KMS-11 (cell line): ENCODE results near the gene SIMC1.
"Not testable (repeated sequence)": the region's sequence is repeated elsewhere in the genome, so short reads cannot be mapped to it uniquely, and the experiment has no call there.

Experiments
- H2AFZ ChIP-seq: fragments of 200-600 bp; sonication (generic); 2 replicates; pipeline ENCODE4 v1.6.1; 2016; ENCODE audit warnings: antibody characterized with exemption, mixed run types, low read depth
- H3K27ac ChIP-seq: fragments of 200-600 bp; sonication (generic); 2 replicates; pipeline ENCODE4 v1.6.1; 2016; ENCODE audit warnings: mild to moderate bottlenecking, mixed run types
- H3K27me3 ChIP-seq: fragments of 200-600 bp; sonication (generic); 2 replicates; pipeline ENCODE4 v1.6.1; 2017; ENCODE audit warnings: mild to moderate bottlenecking, low read depth, mixed run types, moderate library complexity; ENCODE audit not compliant: insufficient read depth
- H3K36me3 ChIP-seq: fragments of 200-600 bp; sonication (generic); 2 replicates; pipeline ENCODE4 v1.6.1; 2017; ENCODE audit warnings: mild to moderate bottlenecking, mixed run types; ENCODE audit not compliant: insufficient read depth
- H3K4me1 ChIP-seq: fragments of 200-600 bp; sonication (generic); 2 replicates; pipeline ENCODE4 v1.6.1; 2016; ENCODE audit warnings: mild to moderate bottlenecking, low read depth, mixed run types; ENCODE audit not compliant: poor library complexity, severe bottlenecking
- H3K4me2 ChIP-seq: fragments of 200-600 bp; sonication (generic); 2 replicates; pipeline ENCODE4 v1.7.0; 2016; ENCODE audit warnings: mild to moderate bottlenecking, mixed run types
- H3K4me3 ChIP-seq: fragments of 200-600 bp; sonication (generic); IDR thresholded peaks from 2 replicates; pipeline ENCODE4 v1.6.1; 2017; ENCODE audit warnings: low read depth, low read length, mixed read lengths; ENCODE audit not compliant: insufficient read depth
- H3K79me2 ChIP-seq: fragments of 200-600 bp; sonication (generic); 2 replicates; pipeline ENCODE4 v1.6.1; 2016; ENCODE audit warnings: low read depth, mixed run types; ENCODE audit not compliant: insufficient read depth
- H3K9ac ChIP-seq: fragments of 200-600 bp; sonication (generic); 2 replicates; pipeline ENCODE4 v1.6.1; 2016; ENCODE audit warnings: mild to moderate bottlenecking, mixed run types
- H4K20me1 ChIP-seq: fragments of 200-600 bp; sonication (generic); 2 replicates; pipeline ENCODE4 v1.6.1; 2016; ENCODE audit warnings: mild to moderate bottlenecking, mixed run types; ENCODE audit not compliant: insufficient read depth
- TF ChIP-seq, protein P1 (sequence below): fragments of 200-600 bp; sonication (generic); conservative IDR thresholded peaks from 2 replicates; pipeline ENCODE4 v1.6.1; 2017; ENCODE audit warnings: low read depth, mild to moderate bottlenecking, antibody characterized with exemption, low read length, moderate library complexity, mixed read lengths

The SIMC1 gene

DNA sequence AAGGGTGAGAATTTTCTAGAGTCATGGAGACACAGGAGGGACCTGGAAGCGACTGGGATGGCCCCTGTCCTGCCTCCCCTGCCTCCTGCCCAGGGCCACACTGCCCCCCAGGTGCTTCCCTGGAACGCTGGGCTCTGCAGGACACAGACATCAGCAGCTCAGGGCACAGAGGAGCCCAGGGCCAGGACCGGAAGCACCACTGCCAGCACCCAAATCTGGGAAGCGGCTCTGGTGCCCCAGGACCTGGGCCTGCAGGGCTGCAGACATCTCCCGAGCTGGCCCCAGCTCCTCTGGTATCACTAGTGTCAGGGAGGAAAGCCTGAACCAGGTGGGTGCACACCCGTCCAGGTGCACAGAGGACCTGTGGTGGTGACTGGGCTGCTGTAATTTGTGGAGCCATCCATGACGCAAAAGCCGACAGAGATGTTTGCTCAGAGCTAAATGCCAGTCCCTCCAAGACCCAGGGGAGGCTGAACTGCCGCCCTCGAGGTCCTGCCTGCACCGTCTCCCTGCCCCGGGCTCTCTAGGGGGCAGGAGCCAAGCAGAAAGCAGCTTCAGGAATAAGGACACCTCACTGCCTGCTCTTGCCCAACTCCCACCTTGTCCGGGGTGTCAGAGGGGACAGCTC is 46.0 kb upstream of the SIMC1 start:
- no peak overlapping the region for H3K4me3 ChIP-seq
- no peaks in the 10 kb centered on the region for H3K36me3 ChIP-seq
- H3K4me1 ChIP-seq: peaks cover 15% of the 10 kb centered on the region
- H3K79me2 ChIP-seq: peaks cover 15% of the 10 kb centered on the region
- no peaks in the 10 kb centered on the region for H4K20me1 ChIP-seq
- H3K27me3 ChIP-seq: no peaks in the 10 kb centered on the region
- TF ChIP-seq, protein P1, sequence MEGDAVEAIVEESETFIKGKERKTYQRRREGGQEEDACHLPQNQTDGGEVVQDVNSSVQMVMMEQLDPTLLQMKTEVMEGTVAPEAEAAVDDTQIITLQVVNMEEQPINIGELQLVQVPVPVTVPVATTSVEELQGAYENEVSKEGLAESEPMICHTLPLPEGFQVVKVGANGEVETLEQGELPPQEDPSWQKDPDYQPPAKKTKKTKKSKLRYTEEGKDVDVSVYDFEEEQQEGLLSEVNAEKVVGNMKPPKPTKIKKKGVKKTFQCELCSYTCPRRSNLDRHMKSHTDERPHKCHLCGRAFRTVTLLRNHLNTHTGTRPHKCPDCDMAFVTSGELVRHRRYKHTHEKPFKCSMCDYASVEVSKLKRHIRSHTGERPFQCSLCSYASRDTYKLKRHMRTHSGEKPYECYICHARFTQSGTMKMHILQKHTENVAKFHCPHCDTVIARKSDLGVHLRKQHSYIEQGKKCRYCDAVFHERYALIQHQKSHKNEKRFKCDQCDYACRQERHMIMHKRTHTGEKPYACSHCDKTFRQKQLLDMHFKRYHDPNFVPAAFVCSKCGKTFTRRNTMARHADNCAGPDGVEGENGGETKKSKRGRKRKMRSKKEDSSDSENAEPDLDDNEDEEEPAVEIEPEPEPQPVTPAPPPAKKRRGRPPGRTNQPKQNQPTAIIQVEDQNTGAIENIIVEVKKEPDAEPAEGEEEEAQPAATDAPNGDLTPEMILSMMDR: no peak
- no peak overlapping the region for H2AFZ ChIP-seq
- peak overlapping the region; percentile 18; the same call in 1 of the 2 replicates for H3K9ac ChIP-seq
- H3K4me2 ChIP-seq: peak overlapping the region; percentile 33; the same call in 1 of the 2 replicates
- peak overlapping the region; percentile 40; the same call in 1 of the 2 replicates for H3K27ac ChIP-seq

DNA sequence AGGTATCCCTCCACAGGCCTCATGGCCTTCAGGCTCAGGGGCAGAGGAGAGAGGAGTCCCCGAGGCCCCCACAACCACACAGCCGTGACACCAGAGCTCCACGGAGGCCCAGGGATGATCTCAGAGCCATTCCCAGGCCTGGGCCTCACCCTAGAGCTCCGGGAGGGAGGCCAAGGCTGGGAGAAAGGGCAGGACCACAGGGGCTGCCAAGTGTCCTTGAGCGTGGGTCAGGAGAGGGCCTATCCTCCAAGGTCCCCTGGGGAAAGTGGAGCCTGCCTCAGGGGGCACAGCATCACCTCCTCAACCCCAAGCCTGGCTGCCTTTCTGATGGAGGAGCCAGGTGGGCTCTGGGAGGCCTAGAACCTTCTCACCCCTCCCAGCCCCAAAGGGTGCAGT is 45.5 kb upstream of the SIMC1 start:
- H3K36me3 ChIP-seq, H3K27me3 ChIP-seq, H3K4me3 ChIP-seq, H2AFZ ChIP-seq, H4K20me1 ChIP-seq: not testable (repeated sequence)
- Histone ChIP-seq H3K27ac (peak overlapping the region; percentile 40; the same call in 1 of the 2 replicates), H3K4me1 (peaks cover 17% of the 10 kb centered on the region), H3K4me2 (peak overlapping the region; percentile 33; the same call in 1 of the 2 replicates), H3K9ac (peak overlapping the region; percentile 18; the same call in 1 of the 2 replicates), H3K79me2 (peaks cover 15% of the 10 kb centered on the region)

DNA sequence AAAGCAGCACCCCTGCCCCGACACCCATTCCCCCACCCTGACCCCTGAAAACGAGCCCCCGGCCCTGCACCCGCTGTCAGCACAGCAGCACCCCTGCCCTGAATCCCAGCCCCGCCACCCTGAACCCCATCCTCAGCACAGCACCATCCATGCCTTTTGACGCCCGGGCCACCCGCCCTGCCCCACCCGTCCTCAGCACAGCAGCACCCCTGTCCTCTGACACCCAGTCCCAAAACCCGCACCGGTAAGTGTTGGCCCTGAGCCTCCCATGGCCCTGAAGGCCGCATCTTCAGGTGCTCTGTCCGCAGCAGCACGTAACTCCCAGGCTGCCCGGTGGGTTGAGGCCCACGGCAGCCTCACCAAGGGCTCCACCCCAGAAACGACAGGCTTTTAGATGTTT is 44.6 kb upstream of the SIMC1 start:
- not testable (repeated sequence) for H3K4me1 ChIP-seq, H2AFZ ChIP-seq, H3K27me3 ChIP-seq, H3K4me3 ChIP-seq, H3K36me3 ChIP-seq, H4K20me1 ChIP-seq
- Histone ChIP-seq H3K27ac (peak overlapping the region; percentile 75), H3K79me2 (peaks cover 15% of the 10 kb centered on the region), H3K9ac (peak overlapping the region; percentile 71; the same call in 1 of the 2 replicates), H3K4me2 (peak overlapping the region; percentile 48; the same call in 1 of the 2 replicates)

DNA sequence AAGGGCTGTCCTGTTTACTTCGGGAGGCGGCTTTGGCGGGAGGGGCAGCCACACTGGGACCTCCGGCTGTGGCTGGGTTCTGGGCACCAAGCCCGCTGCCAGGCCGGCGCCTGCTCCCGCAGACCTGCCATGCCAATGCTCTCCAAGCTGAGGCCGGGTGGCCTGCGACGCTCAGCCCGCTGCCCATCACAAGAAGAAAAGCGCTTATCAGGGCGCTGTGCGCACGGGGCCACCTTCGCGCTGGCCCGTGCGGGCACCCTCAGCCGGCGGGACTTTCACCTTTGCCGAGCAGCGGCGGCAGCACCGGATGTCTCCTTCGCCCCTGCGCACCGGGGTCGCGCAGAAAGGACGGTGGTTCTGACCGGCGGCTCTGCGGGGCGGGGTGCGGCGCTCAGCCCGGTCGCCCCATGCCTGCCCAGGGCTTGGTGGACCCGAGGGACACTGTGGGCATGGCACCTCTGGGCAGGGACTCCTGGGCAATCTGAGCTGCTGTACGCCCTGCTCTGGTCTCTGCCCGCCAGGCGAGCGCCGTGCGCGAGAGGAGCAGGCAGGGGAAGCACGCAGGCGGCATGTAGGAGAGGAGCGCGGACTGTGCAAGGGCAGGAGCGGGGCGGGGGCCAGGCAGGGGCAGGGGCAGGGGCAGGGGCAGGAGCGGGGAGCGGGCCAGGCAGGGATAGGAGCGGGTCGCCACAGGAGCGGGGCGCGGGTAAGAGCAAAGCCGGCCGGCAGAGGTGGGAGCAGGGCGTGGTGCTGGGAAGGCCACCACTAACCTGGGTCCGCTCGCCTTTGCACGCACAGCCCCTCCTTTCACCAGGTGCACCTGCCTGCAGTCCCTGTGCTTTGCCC is 43.8 kb upstream of the SIMC1 start:
- not testable (repeated sequence) for H3K4me1 ChIP-seq, H3K4me2 ChIP-seq, H3K27me3 ChIP-seq, H2AFZ ChIP-seq, H3K36me3 ChIP-seq, H4K20me1 ChIP-seq, H3K4me3 ChIP-seq
- Histone ChIP-seq H3K79me2 (peaks cover 15% of the 10 kb centered on the region), H3K27ac (peak overlapping the region; percentile 75), H3K9ac (peak overlapping the region; percentile 71; the same call in 1 of the 2 replicates)

DNA sequence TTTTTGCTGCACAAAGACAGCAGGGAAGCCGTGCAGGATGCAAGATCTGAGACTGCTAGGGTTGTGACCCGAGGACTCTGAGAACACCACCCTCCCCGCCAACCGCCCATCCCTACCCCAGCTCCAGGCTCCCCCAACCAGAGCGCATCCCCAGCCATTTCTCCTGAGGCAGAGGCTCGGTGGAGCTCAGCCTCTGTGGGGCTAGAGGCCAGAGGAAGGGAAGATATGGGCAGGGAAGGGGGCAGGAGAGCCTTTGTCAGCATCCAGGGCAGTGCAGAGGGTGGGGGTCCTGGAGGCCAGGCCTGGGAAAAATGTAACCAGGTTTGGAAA is 43.2 kb upstream of the SIMC1 start:
- not testable (repeated sequence) for H3K4me1 ChIP-seq, H3K4me3 ChIP-seq, H4K20me1 ChIP-seq, H2AFZ ChIP-seq, H3K27me3 ChIP-seq, H3K36me3 ChIP-seq
- Histone ChIP-seq H3K4me2 (peak overlapping the region; percentile 29; the same call in 1 of the 2 replicates), H3K9ac (peak overlapping the region; percentile 51; the same call in 1 of the 2 replicates), H3K27ac (peak overlapping the region; percentile 71), H3K79me2 (peaks cover 15% of the 10 kb centered on the region)

DNA sequence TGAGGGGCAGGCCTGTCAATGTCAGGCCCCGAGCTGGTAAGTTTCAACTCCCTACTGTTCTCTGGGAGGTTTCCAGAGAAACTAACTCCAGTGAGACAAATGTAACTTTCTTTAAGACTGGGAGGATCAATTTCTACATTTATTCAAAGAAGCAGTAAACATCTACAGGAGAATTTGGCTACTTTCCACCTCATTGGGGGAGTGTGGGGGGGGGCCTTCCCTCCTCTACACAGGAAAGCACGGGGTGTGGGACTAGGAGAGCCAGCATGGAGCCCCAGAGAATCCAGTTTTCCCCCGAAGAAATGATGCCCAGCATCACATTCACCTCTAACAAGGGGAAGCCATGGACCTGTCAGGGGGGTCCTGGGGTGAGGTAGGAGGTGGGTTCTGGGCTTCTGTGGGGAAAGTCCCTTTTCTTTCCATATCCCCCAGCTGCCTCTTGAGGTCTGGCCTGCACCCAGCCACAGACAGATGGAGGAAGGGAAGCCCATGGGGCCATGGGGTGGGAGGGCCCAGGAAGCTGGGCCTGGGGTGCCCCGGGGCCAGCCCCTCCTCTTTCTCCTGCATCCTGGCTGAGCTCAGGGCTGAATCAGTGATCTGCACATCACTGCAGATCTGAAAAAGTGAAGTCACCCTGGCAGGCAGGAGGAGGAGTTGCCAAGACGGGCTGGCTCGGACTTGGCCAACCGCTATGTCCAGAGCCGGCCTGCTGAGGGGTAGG is 42.6 kb upstream of the SIMC1 start:
- Histone ChIP-seq H3K4me2 (peak overlapping the region; percentile 29; the same call in 1 of the 2 replicates), H3K79me2 (peaks cover 15% of the 10 kb centered on the region), H3K27ac (peak overlapping the region; percentile 71), H3K9ac (peak overlapping the region; percentile 51; the same call in 1 of the 2 replicates)
- H2AFZ ChIP-seq, H3K4me3 ChIP-seq, H4K20me1 ChIP-seq, H3K4me1 ChIP-seq, H3K36me3 ChIP-seq, H3K27me3 ChIP-seq: not testable (repeated sequence)

DNA sequence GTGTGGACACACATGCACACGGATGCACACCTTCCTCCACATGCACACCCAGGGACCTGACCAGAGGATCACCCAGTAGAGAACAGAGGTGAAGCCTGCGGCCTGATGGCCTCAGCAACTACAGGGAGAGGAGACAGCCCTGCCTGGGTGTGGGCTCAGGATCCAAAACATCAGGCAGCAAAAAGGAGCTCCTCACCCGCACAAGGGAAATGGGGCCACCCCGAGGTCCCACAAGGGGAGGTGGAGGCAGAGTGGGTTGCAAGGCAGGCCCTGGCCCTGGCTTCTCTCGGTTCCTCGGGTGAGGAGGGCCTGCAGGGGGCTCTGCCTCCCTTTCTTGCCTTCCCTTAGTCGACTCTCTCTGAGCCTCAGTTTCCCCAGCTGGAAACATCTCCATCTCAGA is 41.4 kb upstream of the SIMC1 start:
- H3K36me3 ChIP-seq, H3K4me3 ChIP-seq, H4K20me1 ChIP-seq, H2AFZ ChIP-seq, H3K9ac ChIP-seq, H3K79me2 ChIP-seq, H3K27me3 ChIP-seq, H3K4me1 ChIP-seq: not testable (repeated sequence)
- peak overlapping the region; percentile 58 for H3K27ac ChIP-seq
- H3K4me2 ChIP-seq: peak overlapping the region; percentile 25; the same call in 1 of the 2 replicates

DNA sequence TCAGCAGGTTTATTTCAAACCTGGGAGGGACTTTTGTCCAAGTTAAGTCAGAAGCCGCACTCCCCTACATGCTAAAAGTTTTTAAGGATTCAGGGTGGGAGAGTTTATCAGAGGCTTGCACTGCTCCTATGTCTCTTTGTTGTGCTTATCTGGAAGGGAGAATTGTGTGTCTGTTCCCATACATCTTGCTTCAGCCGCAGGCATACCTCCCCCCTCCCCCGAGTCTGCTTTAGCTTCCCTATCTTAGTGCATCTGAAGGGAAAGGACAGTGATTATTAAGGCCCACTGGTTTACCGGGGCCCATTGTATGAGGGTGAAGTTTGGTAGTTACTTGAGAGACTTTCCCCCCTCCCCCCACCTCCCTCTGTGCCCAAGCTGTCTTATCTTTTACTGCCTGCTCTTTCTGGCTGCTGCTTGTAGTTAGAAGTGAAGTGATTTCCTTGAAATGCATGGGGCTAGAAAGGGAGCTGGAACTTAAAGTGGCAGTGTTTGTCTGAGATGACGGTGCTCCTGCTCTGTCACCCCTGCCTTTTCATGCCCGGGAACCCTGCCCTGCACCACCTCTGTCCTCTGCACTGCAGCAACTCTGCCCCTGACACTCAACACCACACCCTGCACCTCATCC is 40.9 kb upstream of the SIMC1 start:
- Histone ChIP-seq H3K27ac (peak overlapping the region; percentile 58), H3K4me2 (peak overlapping the region; percentile 25; the same call in 1 of the 2 replicates)
- not testable (repeated sequence) for H3K79me2 ChIP-seq, H3K9ac ChIP-seq, H2AFZ ChIP-seq, H3K36me3 ChIP-seq, H4K20me1 ChIP-seq, H3K4me1 ChIP-seq, H3K4me3 ChIP-seq, H3K27me3 ChIP-seq
